RWPE1 (cell line): ENCODE measurements around the gene NUP214.

Source experiments
- CTCF ChIA-PET: fragments of 350-600 bp; sonication (Branson Sonifier 250); formaldehyde crosslinking; extraction: SDS; loops from one replicate; lab custom pipeline; 2021; lab: Yijun Ruan, JAX
- POLR2A ChIA-PET: fragments of 400-600 bp; formaldehyde crosslinking; extraction: SDS; loops from one replicate; lab custom pipeline; 2020; ENCODE audit warnings: antibody characterized with exemption; ENCODE audit not compliant: low non-redundant PET; lab: Yijun Ruan, JAX
- DNase-seq: peaks from one replicate; pipeline ENCODE4 v3.0.0; 2012; ENCODE audit warnings: low spot score
- H3K27ac ChIP-seq: fragments of 450-650 bp; 2 replicates; pipeline ENCODE4 v1.5.1; 2017
- CTCF ChIP-seq: fragments of 450-650 bp; conservative IDR thresholded peaks from 2 replicates; pipeline ENCODE4 v1.5.1; 2017; ENCODE audit warnings: low read depth, mild to moderate bottlenecking

Gene NUP214

DNA sequence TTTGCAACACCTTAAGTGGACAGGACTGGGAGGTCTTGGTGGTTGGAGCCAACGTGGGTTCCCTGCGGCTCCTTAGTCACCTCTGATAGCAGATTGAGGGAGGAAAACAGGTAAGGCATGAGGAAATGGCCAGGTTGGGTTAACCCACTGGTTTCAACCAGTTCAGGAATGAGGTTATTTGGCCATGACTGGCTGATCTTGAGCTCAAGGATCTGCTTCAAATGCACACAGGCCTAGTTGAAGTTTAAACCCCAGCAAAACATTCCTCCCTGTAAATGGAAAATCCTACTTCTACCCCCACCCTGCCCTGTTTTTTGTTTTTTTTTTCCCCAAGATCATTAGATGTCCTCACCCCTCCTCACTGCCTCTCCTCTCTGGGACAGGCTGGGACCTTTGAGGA is 3.2 kb upstream of the NUP214 start:
- H3K27ac ChIP-seq = no peak overlapping the region
- TF ChIP-seq CTCF = no peak
- ChIA-PET POLR2A (interaction anchor here (1.0 kb wide), 1 partner anchor 13 kb away, joined by 3 read pairs; no protein-coding TSS in a partner anchor), CTCF (interaction anchor here (0.8 kb wide), 1 partner anchor 65 kb away, joined by 3 read pairs; no protein-coding TSS in a partner anchor)
- DNase-seq = no peak

DNA sequence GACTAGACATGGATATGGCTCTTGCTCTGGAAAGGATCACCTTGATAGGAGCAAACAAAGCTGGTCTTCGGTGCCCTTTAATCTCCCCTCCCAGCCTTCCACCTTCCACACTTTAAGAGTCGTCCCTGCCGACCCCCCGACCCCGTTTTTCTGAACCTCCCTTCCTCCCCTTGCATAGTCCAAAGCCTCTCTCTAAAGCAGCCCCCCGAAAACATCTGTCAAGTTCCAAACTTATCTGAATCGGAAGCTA is 423 bp upstream of the NUP214 start:
- peak overlapping the region; percentile 76 for H3K27ac ChIP-seq
- ChIA-PET POLR2A (interaction anchor here (0.6 to 1.9 kb wide), 6 partner anchors 11 to 1755 kb away, joined by 3 to 7 read pairs (median 3); no protein-coding TSS in a partner anchor), CTCF (interaction anchor here (0.6 kb wide), 1 partner anchor 1417 kb away, joined by 3 read pairs; no protein-coding TSS in a partner anchor)
- peak; percentile 36 for DNase-seq
- no peak for TF ChIP-seq CTCF

GRCh38 chr9:131126059-131126426 is 657 bp downstream of the NUP214 start:
- ChIA-PET CTCF (no interaction called here), POLR2A (interaction anchor here (0.7 to 1.0 kb wide), 2 partner anchors 21 to 79 kb away, joined by 3 to 4 read pairs; no protein-coding TSS in a partner anchor)
- DNase-seq = no peak
- no peak for TF ChIP-seq CTCF
- H3K27ac ChIP-seq = peak overlapping the region; percentile 76

DNA sequence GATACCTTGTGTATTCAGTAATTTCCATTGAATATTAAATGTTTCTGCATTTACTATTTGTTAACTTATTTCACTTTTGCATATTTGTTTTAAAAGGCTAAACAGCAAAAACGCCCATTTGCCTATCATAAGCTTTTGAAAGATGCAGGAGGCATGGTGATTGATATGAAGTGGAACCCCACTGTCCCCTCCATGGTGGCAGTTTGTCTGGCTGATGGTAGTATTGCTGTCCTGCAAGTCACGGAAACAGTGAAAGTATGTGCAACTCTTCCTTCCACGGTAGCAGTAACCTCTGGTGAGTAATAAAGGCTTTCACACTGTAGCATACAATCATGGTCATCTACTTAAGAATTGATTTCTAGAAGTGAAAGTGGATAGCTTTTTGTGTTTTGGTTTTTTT is 3.8 kb downstream of the NUP214 start:
- H3K27ac ChIP-seq = no peak overlapping the region
- ChIA-PET CTCF (no interaction called here), POLR2A (no interaction called here)
- no peak for TF ChIP-seq CTCF
- no peak for DNase-seq

- TF ChIP-seq CTCF = no peak
- POLR2A ChIA-PET = no interaction called here
- no peak for DNase-seq
- CTCF ChIA-PET = interaction anchor here (1.1 kb wide), 1 partner anchor 198 kb away, joined by 9 read pairs; no protein-coding TSS in a partner anchor
- H3K27ac ChIP-seq = no peak overlapping the region
Observed at GRCh38 chr9:131138676-131139075, 13.3 kb downstream of the NUP214 start.

GRCh38 chr9:131140112-131140511 is 14.7 kb downstream of the NUP214 start:
- no peak for TF ChIP-seq CTCF
- POLR2A ChIA-PET = no interaction called here
- DNase-seq = no peak
- CTCF ChIA-PET = no interaction called here
- no peak overlapping the region for H3K27ac ChIP-seq
